Cardiac muscle cell (in vitro differentiated cells and primary cell): ENCODE measurements around the gene HOXA3. TPM values are rescaled to one million over a fixed set of nuclear protein-coding genes. Genes with fewer than 3 reads are reported as not detected.

Experiments used
- DNase-seq, 2 donors: peaks; one replicate each; pipeline versions ENCODE4 v3.0.0 to v3.0.0-alpha.2; 2010 to 2017; ENCODE audit warnings: low read depth in 1 of 2, low spot score in 1 of 2
- H3K27ac ChIP-seq: fragments of 200-600 bp; sonication (generic); 2 replicates; pipeline ENCODE4 v1.5.1; 2016
- H3K27me3 ChIP-seq: fragments of 200-600 bp; sonication (generic); 2 replicates; pipeline ENCODE4 v1.6.0; 2016; ENCODE audit warnings: control low read depth
- H3K36me3 ChIP-seq: fragments of 200-600 bp; sonication (generic); 2 replicates; pipeline ENCODE4 v1.5.1; 2016; ENCODE audit warnings: control low read depth
- H3K4me1 ChIP-seq: fragments of 200-600 bp; sonication (generic); 2 replicates; pipeline ENCODE4 v1.8.1; 2017; ENCODE audit warnings: low read depth, mild to moderate bottlenecking, mixed run types
- H3K4me3 ChIP-seq: fragments of 200-600 bp; sonication (generic); 2 replicates; pipeline ENCODE4 v1.5.1; 2016; ENCODE audit warnings: mild to moderate bottlenecking
- H3K9me3 ChIP-seq: fragments of 200-600 bp; sonication (generic); 2 replicates; pipeline ENCODE4 v1.5.1; 2017; ENCODE audit warnings: low read depth, mild to moderate bottlenecking, control low read depth
- CTCF ChIP-seq: IDR thresholded peaks from 2 replicates; pipeline ENCODE4 v1.5.1; 2012; ENCODE audit warnings: low read depth, mild to moderate bottlenecking, low read length
- polyA plus RNA-seq: library from polyadenylated mRNA; unstranded; fragments of >200 nt; fragmentation: Nextera tagmentation; extraction: Ambion mirVana; gene quantifications from 2 replicates; pipeline ENCODE4 v1.2.1, GENCODE V29; 2016
- total RNA-seq: library from RNA; depleted of rRNA; stranded (reverse); fragments of >200 nt; gene quantifications from 2 replicates; pipeline ENCODE4 v1.2.3, GENCODE V29; 2016

HOXA3 gene
- total and polyA plus RNA-seq, 2 experiments from 2014 or later = 1.4 to 9.4 TPM

DNA sequence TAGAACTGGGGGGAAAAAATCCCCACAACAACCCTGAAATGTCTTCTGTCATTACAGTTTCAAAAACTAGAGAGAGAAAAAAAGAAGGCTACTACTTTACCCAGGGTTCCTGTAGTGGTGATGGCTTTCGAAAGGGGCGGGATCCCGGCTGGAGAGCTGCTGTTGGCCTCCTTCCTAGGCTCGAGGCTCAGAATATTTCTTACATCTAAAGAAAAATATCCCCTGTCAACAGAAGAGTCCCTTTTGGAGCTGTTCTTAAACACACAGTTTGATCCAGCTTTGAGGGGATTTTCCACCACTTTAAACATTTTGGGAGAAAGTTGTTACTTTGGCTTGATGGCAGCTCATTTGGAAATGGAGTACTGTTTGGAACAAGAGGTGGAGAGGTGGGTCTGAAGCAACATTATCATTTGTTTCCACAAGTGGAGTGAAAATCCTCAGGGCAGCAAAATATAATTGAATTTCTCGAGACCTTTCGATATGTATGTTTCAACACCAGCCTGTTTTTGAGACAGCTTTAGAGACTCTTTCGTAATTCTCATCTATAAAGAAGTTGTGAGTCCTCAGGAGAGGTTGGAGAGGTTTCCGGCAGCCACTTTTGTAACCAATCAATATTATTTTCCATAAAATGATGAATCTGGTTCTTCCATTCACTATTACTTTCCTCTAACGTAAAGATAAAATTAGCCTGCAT is 42.5 kb upstream of the HOXA3 start:
- no peak overlapping the region for H3K27ac ChIP-seq

DNA sequence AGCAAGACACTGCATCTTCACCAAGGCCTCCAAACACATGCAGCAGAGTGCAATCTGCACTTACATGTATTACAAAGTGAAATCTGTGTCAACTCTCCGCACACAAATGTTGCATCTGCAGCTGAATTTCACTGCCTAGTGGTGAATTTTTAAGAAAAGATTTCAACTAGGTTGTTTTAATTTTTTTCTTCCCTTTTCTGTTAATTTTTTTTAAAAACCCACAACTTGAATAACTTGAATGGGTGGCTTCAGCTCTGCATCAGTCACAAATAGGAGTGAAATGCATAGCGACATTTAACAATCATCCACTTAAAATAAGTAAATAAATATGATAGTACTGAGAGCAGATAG is 41.6 kb upstream of the HOXA3 start:
- no peaks in the 10 kb centered on the region for H3K9me3 ChIP-seq
- no peak overlapping the region for H3K27ac ChIP-seq
- TF ChIP-seq CTCF = no peak
- no peaks in the 10 kb centered on the region for H3K36me3 ChIP-seq
- no peaks in the 10 kb centered on the region for H3K4me1 ChIP-seq
- no peak for DNase-seq
- H3K4me3 ChIP-seq = no peak overlapping the region
- peaks cover 100% of the 10 kb centered on the region for H3K27me3 ChIP-seq

More for the DNA sequence above, 42.5 kb upstream of the HOXA3 start:
- Histone ChIP-seq H3K27me3 (peaks cover 98% of the 10 kb centered on the region), H3K9me3 (no peaks in the 10 kb centered on the region), H3K4me1 (no peaks in the 10 kb centered on the region), H3K36me3 (no peaks in the 10 kb centered on the region), H3K4me3 (no peak overlapping the region)
- TF ChIP-seq CTCF = no peak
- no peak for DNase-seq

DNA sequence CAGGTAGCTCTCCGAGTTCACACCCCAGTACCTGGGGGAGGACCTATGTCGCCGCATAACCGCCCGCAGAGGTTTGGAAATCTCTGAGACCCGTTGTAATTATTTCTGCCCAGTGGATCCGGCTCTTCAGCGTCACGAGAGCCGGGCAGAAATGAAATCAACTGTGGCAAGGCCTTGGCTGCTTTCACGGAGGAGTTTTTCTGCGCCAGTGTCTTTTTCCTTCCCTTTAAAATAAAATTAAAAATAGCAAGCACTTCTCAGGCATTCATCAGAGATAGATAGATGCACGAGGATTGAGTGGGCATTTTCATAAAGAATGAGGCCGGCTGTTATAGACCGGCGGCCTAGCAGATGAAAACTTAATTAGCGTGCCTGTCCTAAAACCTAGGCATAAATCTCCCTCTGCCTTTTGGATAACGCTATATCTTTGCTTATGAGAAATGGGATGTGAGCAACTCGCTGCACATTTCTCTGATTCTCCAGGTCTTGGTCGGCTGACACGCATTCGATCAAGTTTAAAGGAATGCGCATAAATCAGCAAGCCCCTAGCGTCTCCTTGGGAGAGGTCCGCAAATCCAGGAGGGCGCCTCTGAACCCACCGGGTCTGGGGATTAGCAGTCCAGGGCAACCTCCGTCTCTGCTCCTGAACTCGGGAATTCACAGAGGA is 41.1 kb upstream of the HOXA3 start:
- TF ChIP-seq CTCF = no peak
- Histone ChIP-seq H3K27ac (no peak overlapping the region), H3K9me3 (no peaks in the 10 kb centered on the region), H3K4me1 (no peaks in the 10 kb centered on the region), H3K27me3 (peaks cover 100% of the 10 kb centered on the region), H3K36me3 (no peaks in the 10 kb centered on the region), H3K4me3 (no peak overlapping the region)
- no peak for DNase-seq

DNA sequence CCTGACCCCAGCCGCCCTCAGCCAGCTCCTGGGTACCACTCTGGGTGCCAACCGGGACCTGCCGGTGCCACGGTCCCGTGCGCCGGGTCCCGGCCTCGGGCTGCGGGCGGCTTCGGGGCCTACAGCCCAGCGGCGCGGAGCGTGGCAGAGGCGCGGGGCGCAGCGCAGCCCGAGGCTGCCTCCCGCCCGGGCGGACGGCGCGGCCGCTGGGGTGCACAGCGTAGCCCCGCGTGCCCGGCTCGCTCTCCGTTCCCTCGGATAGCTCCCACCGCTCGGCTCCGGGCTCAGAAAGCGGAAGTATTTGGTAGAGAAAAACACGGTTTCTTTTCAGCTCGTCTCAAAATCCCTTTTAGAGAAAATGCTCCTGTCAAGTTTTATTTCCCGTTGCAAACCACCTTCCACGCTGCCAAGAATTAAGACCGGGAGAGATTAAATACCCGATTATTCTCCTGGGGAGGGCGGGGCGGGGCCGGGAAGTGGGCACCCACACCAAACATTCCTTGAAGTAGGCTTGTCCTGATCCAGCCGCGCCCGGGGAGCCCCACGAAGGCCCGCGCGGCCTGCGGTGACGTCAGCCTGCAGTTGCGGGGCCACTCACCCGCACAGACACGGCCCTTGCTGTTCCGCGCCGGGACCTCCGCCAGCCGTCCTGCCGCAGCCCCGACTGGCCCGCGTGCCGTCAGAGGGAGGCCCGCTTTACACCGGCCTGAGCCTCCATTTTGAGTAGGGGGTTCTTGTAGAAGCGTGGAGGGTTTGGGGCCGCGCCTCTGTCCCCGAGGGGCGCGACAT is 40.4 kb upstream of the HOXA3 start:
- no peaks in the 10 kb centered on the region for H3K9me3 ChIP-seq
- TF ChIP-seq CTCF = no peak
- no peak for DNase-seq
- no peaks in the 10 kb centered on the region for H3K36me3 ChIP-seq
- peaks cover 100% of the 10 kb centered on the region for H3K27me3 ChIP-seq
- no peak overlapping the region for H3K27ac ChIP-seq
- H3K4me3 ChIP-seq = no peak overlapping the region
- H3K4me1 ChIP-seq = no peaks in the 10 kb centered on the region

- no peak for DNase-seq
- Histone ChIP-seq H3K9me3 (no peaks in the 10 kb centered on the region), H3K27me3 (peaks cover 100% of the 10 kb centered on the region), H3K27ac (no peak overlapping the region), H3K36me3 (no peaks in the 10 kb centered on the region), H3K4me1 (no peaks in the 10 kb centered on the region), H3K4me3 (no peak overlapping the region)
- TF ChIP-seq CTCF = no peak
Measured at GRCh38 chr7:27191833-27192545, 39.6 kb upstream of the HOXA3 start.
